ACHN (cell line): ENCODE results near the gene PITX3.
A peak's percentile ranks its signal among the peaks of the same experiment; 100 is the strongest.

Experiments used
- DNase-seq: peaks from one replicate; pipeline ENCODE4 v3.0.0-alpha.2; 2015
- in situ Hi-C: cut with HindIII; loops from 2 replicates; pipeline ENCODE4 v1.10.0; 2017; ENCODE audit warnings: low sequenced_read_pairs, low pct_ligation_motif_present, low pct_unique_long_range_greater_than_20kb

Gene PITX3

DNA sequence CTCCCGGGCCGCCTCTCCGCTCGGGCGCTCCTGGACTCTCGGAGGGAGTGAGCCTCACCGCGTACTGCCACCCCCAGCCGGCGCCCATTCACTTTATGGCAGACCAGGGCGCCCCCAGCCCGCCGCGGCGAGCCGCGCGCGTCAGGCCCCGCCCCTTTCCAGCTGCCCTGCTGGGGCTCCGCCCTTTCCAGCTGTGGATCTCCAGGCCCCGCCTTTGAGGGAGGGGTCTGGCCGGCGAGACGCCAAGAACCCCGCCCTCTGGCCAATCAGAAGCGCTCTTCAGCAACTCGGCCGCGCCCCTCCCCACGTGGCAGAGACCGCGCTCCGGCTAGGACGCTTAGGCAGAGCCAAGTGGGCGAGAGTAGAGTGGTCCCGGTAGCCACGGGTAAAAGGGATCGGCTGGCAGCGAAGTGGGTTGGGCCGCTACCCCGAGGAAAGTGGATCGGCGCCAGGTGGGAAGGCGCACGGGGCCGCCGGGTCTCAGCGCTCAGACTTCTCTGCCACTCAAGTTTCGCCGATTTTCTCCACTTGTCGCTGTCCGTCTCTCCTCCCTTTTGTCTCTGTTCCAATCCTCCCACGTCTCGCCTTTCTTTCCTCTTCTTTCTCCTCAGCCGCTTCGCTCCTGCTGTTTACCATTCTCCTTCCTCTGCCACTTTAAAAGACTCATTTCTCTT lies at the start of gene PITX3:
Gene PITX3 (minus strand): TSS at position 69 of the 674 bp plus-strand sequence. CDS start 9,432 bp downstream, outside the sequence.
- in situ Hi-C loops, result no loop called here
- DNase-seq, result peak; percentile 84

DNA sequence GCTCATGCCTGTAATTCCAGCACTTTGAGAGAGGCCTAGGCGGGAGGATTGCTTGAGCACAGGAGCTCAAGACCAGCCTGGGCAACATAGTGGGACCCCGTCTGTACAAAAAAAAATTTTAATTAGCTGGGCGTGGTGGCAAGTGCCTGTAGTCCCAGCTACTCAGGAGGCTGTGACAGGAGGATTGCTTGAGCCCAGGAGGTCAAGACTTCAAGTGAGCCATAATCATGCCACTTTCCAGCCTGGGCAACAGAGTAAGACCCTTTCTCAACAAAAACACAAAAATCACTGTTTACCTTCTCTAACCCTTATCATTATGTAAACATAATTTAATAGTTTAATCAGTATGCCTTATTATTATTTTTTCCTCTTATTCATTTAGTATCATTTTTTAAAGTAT lies 48.5 kb upstream of the PITX3 start:
- DNase-seq, result no peak
- in situ Hi-C loops, result no loop called here

DNA sequence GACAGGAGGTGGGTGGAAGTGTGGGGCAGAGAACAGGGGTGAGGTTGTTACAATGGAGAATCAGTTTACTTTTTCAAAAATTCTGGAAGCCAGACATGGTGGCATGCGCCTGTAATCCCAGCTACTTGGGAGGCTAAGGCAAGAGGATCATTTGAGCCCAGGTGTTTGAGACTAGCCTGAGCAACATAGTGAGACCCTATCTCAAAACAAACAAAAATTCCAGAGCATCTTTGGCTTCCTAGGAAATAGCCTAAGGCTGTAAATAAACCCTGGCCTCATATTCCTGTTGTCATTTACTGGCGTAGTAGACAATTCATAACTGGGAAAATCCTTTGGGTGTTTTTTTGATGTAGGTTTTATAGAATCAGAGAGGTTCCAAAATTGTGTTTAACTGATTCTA lies 48.0 kb upstream of the PITX3 start:
- no peak for DNase-seq
- in situ Hi-C loops, result no loop called here

DNA sequence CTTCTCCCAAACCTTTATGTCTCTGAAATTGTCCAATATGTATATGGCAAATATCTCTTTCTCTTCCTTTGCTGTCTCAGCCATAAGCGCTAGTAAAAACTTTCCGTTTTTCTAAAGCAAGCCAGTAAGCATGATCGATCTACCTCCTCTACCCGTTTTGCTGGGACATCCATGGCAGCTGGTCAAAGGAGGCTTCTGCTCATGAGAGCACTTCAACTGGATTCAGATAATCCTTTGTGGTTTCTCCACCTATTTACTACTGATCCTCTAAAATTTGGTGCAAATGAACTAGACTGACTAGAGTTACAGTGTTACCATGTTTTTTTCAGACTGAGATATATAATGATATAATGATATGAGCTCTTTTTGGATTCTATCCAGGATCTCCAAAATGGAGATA lies 46.7 kb upstream of the PITX3 start:
- no peak for DNase-seq
- in situ Hi-C loops, result no loop called here

DNA sequence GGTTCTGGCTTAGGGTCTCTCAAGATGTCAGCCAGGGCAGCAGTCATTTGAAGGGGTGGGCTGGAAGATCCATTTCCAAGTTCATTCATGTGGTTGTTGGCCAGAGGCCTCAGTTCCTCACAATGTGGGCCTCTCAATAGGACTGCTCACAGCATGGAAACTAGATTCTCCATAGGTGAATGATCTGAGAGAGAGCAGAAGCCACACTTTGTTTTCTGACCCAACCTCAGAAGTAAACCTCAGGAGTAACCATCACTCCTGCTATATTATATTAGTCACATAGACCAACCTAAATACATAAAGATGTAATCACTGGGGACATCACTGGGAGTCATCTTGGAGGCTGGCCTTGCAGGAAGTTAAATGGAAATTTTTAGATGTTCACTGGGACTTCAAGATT lies 46.2 kb upstream of the PITX3 start:
- in situ Hi-C loops, result no loop called here
- DNase-seq, result no peak

DNA sequence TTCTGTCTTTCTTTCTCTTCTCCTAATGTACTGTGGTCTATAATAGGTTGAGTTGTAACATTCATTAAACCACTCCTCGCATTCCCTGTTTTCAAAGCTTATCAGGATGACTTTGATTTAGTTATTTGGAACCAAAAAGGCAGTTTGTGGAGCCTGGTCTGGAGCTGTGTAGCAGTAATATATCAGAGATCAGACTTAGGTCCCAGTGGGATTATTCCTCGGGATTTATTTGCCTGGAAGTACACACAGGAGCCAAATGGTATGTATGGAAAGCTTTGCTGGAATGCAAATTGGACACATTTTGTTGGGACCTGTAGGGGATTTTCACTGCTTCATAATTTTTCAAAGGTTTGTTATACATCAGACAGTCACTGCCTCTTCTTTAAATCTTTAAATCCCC lies 44.9 kb upstream of the PITX3 start:
- in situ Hi-C loops, result no loop called here
- no peak for DNase-seq

DNA sequence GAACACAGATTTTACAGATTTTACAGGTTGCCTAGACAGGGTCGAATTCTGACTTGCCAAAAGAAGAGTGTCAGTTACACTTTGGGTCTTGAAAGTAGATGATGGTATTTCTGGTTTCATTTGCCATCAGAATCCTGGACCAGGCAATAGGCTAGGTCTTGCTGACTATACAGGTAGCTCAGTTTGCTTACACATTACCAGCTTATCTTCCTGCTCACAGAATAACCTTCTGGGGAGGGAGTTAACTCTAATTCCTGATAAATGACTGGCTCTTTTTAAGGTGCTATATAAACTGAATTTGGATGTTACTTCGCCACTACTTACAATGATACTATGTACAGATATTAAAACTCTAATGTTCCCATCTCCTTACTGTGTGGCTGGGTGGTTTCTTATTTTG lies 43.8 kb upstream of the PITX3 start:
- in situ Hi-C loops, result no loop called here
- no peak for DNase-seq

DNA sequence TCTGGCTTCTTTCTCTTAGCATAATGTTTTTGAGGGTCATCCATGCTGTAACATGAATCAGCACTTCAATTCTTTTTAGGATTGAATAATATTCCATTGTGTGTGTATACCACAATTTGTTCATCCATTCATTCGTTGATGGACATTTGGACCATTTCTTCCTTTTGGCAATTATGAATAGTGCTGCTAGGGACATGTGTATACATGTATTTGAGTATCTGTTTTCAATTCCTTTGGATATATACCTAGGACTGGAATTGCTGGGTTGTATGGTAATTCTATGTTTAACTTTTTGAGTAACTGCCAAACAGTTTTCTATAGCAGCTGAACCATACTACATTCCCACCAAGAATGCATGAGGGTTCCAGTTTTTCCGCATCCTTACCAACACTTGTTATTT lies 43.2 kb upstream of the PITX3 start:
- in situ Hi-C loops, result no loop called here
- DNase-seq, result no peak

DNA sequence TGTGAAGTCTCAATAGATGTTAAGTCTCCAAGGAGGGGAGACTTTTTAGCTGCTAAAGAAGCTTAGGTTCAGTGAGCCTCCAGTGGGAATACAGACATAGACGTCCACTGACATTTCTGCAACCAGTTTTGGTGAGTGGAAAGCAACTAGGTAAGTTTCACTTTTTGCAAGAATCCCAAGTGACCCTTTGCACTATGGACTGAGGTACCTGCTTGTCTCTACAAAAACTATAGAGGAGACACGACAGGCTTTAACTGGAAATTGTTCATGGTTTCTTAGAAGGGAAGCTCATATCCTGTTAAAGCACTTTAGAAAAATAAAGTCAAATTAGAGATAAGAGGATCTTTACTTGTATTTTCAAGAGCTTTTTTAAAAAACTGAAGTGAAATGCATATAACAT lies 42.6 kb upstream of the PITX3 start:
- DNase-seq, result no peak
- in situ Hi-C loops, result no loop called here

DNA sequence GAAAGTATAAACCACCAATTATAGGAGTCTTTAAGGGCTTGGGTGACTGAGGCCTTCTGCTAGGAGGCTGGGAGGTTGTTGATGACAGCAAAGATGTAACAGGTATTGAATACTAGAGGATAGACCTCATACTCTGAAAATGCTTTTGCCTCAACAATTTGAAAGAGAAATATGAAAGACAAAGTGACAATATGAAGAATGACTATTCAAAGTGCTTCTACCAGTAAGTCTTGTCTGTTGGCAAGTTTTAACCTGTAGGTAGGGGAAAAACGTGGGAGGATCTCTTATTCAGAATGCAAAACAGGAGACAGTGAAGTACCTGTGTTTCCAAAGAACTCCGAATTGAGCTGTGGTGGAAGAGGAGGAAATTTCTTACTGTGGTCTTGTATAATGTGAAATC lies 42.2 kb upstream of the PITX3 start:
- no peak for DNase-seq

DNA sequence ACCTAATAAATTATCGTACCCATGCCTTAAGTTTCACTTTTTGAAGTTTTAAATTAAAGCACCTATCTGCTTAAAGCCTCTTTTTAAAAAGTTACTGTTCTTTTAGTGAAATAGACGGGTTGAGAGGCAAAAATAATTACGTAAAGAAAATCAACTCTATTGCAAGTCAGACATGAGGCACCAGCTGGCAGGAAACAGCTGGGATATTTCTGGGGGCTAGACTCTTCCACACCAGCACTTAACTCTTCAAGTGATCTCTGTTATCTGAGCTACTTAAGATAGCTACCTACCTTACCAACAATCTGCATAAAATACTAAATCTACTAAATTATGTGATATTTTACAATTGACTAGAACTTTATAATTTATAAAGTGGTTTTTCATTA lies 39.8 kb upstream of the PITX3 start:
- DNase-seq, result no peak
- in situ Hi-C loops, result no loop called here

More for the DNA sequence above, 42.2 kb upstream of the PITX3 start:
- in situ Hi-C loops, result no loop called here

DNA sequence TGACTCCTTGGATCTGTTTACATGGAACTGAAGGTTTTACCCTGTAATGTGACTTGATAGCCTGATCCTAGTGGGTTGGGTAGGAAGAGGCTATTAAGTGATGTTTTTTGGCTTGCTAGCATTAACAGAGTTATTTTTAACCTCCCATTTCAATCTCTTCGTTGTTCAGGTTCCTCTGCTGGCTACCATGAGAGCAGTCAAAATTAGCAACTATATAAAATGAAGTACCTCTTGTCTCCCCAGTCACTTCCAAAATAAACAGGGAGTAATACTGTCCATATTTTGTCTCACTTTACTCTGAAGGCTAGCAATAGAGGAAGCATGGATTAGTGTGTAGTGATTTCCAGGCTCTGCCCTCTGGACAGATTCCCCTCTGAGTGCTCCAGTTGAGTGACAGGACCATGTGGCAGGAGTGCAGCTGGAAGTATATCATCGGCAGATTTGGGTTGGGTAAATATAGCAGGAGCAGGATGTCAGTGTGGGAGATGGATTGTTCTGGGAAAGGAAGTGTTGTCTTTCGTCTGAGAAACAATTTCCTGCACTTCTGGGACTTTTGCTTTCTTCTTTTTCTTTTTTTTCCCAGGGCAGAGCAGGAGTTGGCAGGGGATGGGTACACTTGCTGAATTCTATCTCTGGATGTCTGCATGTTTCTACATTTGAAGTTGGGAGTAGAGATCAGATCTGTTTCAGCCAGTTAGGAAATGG lies 39.2 kb upstream of the PITX3 start:
- in situ Hi-C loops, result no loop called here
- no peak for DNase-seq

DNA sequence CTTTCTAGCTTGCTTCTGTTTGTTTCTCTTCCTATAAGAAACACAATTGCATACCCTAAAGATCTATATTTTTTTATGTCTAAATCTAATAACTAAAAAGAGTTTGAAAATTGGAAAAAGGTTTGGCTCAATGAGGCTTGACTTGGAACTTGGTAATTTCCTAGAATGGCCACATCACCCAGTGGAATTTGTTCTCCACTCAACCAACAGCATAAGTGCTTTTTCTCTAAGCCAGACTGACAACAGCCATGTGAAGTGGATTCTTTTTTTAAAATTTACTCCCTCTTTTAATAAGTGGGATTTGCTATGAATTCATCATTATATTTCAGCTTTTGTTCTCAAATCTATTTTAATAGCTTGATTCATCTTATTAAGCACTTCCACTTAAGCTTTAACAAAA lies 37.8 kb upstream of the PITX3 start:
- in situ Hi-C loops, result no loop called here
- DNase-seq, result no peak

DNA sequence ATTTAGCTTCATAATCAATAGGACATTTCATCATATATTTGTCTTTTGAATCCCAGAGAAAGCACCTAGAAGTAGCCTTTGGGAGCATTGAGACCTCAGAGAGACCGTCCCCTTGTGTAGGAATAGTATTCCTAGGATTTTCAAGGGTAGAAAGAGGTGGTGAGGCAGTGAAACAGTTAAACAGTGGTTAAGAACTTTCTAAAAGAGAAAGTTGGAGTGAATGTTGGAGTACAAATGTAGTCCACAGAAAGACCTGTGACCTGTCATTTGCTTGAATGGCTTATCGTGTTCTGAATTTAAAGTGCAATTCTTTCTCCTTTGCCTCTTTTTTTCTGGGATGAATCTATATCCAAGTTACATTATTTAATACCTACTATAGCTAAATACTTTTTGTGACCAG lies 34.0 kb upstream of the PITX3 start:
- DNase-seq, result no peak
- in situ Hi-C loops, result no loop called here

DNA sequence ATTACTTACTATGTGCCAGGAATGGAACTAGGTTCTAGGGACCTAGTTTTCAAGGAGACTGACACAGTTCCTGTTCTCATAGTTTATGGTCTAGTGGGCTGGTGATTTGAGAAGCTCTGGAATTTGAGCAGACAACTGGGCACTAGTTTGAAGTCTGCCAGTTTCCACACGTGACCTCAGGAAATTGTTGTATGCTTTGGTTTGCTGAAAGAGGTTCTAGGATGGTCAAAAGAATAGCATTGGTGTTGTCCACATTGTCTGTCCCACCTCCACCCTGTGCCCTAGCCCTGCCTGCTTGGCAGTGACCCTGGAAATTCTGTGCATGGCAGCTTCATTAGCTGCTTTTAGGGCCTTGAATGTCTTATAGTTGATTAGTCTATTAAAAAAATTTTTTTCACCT lies 32.8 kb upstream of the PITX3 start:
- in situ Hi-C loops, result no loop called here
- no peak for DNase-seq

DNA sequence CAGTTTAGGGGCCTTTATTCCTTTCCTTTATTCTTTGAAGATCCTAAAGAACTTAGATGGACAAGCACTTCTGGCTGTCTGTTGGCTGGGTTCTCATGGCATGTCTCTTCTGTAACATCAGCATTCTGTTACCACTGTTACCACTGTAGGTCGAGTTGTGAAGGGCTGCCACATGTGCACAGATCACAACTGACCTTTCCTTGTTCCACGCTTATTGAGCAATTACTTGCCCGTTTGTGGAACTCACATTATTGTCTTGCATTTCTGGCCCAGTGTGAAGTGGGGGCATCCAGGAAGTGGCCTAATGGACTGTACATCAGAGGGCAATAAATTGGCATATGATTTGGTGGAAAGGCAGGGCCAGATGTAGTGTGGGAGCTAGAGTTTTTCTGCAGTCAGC lies 27.7 kb upstream of the PITX3 start:
- in situ Hi-C loops, result no loop called here
- no peak for DNase-seq

DNA sequence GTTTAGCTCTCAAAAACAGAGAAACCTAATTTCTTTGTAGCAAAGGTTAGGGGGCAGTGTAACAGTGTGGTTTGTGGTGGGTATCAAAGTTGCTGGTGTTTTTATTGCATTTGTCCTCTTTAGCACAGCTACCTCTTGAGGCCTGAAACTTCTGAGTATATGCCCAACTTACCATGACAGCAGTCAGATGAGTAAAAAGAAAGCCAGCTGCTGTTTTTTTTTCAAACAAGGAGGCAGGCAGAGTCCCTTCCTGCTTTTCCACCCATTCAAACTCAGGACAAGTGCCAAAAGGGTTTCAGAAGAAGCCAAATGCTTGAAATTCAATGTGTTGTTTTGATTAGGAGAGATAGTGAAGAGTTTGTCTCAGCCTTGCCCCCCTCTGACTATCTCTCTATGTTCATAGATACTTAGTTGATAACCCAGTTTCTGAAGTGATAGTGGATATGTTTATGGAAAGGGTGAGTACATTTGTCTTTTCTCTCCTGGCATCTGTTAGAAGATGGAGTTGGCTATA lies 27.1 kb upstream of the PITX3 start:
- in situ Hi-C loops, result no loop called here
- peak; percentile 55 for DNase-seq

DNA sequence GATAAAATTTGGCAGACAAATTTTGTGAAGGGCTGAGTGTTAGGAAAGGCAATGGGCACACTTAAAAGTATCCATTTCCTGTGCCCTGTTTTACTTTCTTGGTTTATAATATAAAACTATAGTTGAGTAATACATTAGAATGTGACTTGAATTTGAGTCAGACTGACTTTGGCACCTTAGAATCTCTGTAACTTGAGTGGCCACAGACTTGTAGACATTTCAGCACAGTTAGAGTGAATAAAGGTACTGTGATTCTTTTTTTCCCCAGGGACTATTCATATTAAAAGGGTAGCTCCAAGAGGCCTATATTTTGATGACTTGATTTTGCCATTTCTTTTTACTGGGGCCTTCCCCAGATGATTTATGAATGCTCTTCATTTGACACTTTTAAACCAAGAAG lies 26.4 kb upstream of the PITX3 start:
- in situ Hi-C loops, result no loop called here
- peak; percentile 19 for DNase-seq

DNA sequence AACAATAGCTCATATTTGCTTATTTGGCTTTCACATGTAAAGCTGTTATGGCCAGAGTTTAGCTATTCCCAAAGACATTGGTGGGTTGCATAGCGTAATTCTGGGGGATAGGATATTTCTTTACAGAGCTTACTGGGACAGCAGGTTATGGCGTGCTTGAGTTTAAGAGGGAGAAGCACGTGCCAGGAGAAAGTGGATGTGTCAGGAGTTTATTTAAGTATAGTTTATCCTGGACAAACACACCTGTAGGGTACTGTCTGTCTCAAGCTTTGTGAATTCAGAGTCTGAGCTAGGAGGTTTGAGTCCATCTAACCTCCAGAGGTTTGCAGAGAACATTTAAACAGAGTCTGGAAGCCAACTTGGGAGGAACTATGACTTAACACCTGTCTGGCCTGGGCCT lies 25.4 kb upstream of the PITX3 start:
- no peak for DNase-seq
- in situ Hi-C loops, result no loop called here

DNA sequence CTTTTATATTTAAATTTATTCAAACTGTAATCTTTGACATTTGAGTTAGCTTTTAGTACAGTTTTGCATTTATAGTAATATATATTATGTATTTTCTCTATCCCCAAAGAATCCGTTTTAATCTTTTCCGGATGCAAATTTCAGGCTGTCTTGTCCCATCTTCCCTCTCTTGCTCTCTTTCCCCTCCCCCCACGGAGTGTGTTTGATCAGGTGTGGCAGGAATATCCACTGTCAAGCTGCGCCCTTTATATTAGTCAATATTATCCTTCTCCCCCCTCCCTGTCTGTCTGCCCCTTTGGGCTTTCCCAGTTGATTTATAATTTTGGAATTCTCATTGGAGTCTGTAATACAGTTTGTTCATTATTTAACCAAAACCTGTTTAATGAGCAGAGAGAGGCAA lies 23.1 kb upstream of the PITX3 start:
- no peak for DNase-seq
- in situ Hi-C loops, result no loop called here
